ENCODE results near the gene CERKL. TPM values are rescaled to one million over a fixed set of nuclear protein-coding genes. Genes with fewer than 3 reads are reported as not detected.

Gene CERKL
- total and polyA plus RNA-seq, 2 experiments from 2014 or later: 0.32 to 0.69 TPM

GRCh38 chr2:181698223-181698622 is 41.3 kb upstream of the CERKL start (continued):
- TF ChIP-seq JUNB (IDR thresholded peaks at IDR 0.05; ENCODE audit: unreplicated experiment) (no peak), EZH2 (IDR thresholded peaks at IDR 0.05; ENCODE audit: low read depth, unreplicated experiment) (no peak), NANOG (IDR thresholded peaks at IDR 0.05; ENCODE audit: borderline replicate concordance) (no peak), EZH2phosphoT487 (IDR thresholded peaks at IDR 0.05; ENCODE audit: unreplicated experiment) (no peak), ZNF331 (CRISPR knock-in tag; IDR thresholded peaks at IDR 0.05; ENCODE audit: low read depth) (no peak)

- no peaks in the 10 kb centered on the region for H4K20me1 ChIP-seq (replicated peaks; ENCODE audit: insufficient read depth)
- H3K27ac Mint-ChIP-seq: no peak overlapping the region
- H3K79me2 ChIP-seq (replicated peaks; ENCODE audit: insufficient read depth): no peaks in the 10 kb centered on the region
- H3K27ac ChIP-seq (ENCODE audit: low read depth): no peak overlapping the region
- peaks cover 3% of the 10 kb centered on the region for H3K27me3 Mint-ChIP-seq (ENCODE audit: insufficient read depth, low read depth, poor library complexity)
- no peaks in the 10 kb centered on the region for H3K9me2 ChIP-seq (ENCODE audit: insufficient read depth)
- peaks cover 4% of the 10 kb centered on the region for H3K36me3 Mint-ChIP-seq (ENCODE audit: low read depth)
- H2AFZ ChIP-seq: no peak overlapping the region
- no peak for ATAC-seq
- H3K27me3 ChIP-seq (ENCODE audit: insufficient read depth): no peaks in the 10 kb centered on the region
- no peaks in the 10 kb centered on the region for H3K4me1 ChIP-seq (ENCODE audit: insufficient read depth)
- no peak overlapping the region for H3K4me3 ChIP-seq
- no peak for TF ChIP-seq CTCF (conservative IDR thresholded peaks at IDR 0.05; ENCODE audit: low read depth in 2 of 2)
- no peak for TF ChIP-seq STAT1 (IDR thresholded peaks at IDR 0.05; ENCODE audit: unreplicated experiment)
- no peak for TF ChIP-seq CREB1 (CRISPR knock-in tag; IDR thresholded peaks at IDR 0.05; ENCODE audit: low read depth)
- TF ChIP-seq ZNF114 (CRISPR knock-in tag; IDR thresholded peaks at IDR 0.05): no peak
- no peak for TF ChIP-seq POLR2AphosphoS5 (IDR thresholded peaks at IDR 0.05; ENCODE audit: low read depth)
- TF ChIP-seq JUNB (IDR thresholded peaks at IDR 0.05; ENCODE audit: unreplicated experiment): no peak
- no peak for TF ChIP-seq NANOG (IDR thresholded peaks at IDR 0.05; ENCODE audit: borderline replicate concordance)
- TF ChIP-seq ZNF462 (CRISPR knock-in tag; IDR thresholded peaks at IDR 0.05): no peak
- no peak for TF ChIP-seq REST (IDR thresholded peaks at IDR 0.05; ENCODE audit: unreplicated experiment)
- TF ChIP-seq EZH2phosphoT487 (IDR thresholded peaks at IDR 0.05; ENCODE audit: unreplicated experiment): no peak
- no peak for TF ChIP-seq ZNF331 (CRISPR knock-in tag; IDR thresholded peaks at IDR 0.05; ENCODE audit: low read depth)
- no peak for TF ChIP-seq EZH2 (IDR thresholded peaks at IDR 0.05; ENCODE audit: low read depth, unreplicated experiment)
- TF ChIP-seq ETS1 (IDR thresholded peaks at IDR 0.05): no peak
- DNase-seq (ENCODE audit: low spot score): no peak
- no peak overlapping the region for H3K4me2 ChIP-seq
- H3K9me3 Mint-ChIP-seq: peaks cover 7% of the 10 kb centered on the region
- H3K4me1 Mint-ChIP-seq: no peaks in the 10 kb centered on the region
- H3K4me3 Mint-ChIP-seq: no peak overlapping the region
- H3F3A ChIP-seq (replicated peaks; ENCODE audit: low read depth): no peaks in the 10 kb centered on the region
- H3K36me3 ChIP-seq (ENCODE audit: insufficient read depth): no peaks in the 10 kb centered on the region
Observed at GRCh38 chr2:181697571-181697970, 40.7 kb upstream of the CERKL start.

All from GM23338 (cell line).